Ovary (tissue), 3 donors: Measurements from ENCODE around the gene KREMEN1.
"Not testable (repeated sequence)": the region's sequence is repeated elsewhere in the genome, so short reads cannot be mapped to it uniquely, and the experiment has no call there.

Experiments used
- CTCF ChIP-seq, 3 donors: fragments of 450-650 bp in 2 of 3; fragments of 200-600 bp in 1 of 3; IDR thresholded peaks; one replicate each; pipeline versions ENCODE4 v1.5.1 to v1.8.0; 2016 to 2022; ENCODE audit warnings: antibody characterized with exemption in 3 of 3, mild to moderate bottlenecking in 1 of 3
- EP300 ChIP-seq: sonication (generic); formaldehyde crosslinking; IDR thresholded peaks from one replicate; pipeline ENCODE4 v1.6.1; 2017; ENCODE audit warnings: antibody characterized with exemption
- POLR2A ChIP-seq: fragments of 450-650 bp; IDR thresholded peaks from one replicate; pipeline ENCODE4 v1.6.1; 2017; ENCODE audit warnings: antibody characterized with exemption, mild to moderate bottlenecking, moderate library complexity
- donor health status: DM: no; HTN: no; CAD: no.

- not testable (repeated sequence) for TF ChIP-seq CTCF (IDR thresholded peaks at IDR 0.05); EP300; POLR2A
Measured at GRCh38 chr22:29120098-29120912, 47.5 kb downstream of the KREMEN1 start.
